ENCODE data around the gene KIFC3.

Gene KIFC3

GRCh38 chr16:57765160-57765728 lies 37.0 kb downstream of the KIFC3 start:
- Histone ChIP-seq H3K4me3 (ENCODE audit: low read length) (no peak overlapping the region), H3K27ac (ENCODE audit: low read length) (no peak overlapping the region), H3K9ac (ENCODE audit: low read depth, low read length) (no peak overlapping the region), H3K36me3 (ENCODE audit: insufficient read depth, low read depth, low read length) (no peaks in the 10 kb centered on the region), H3K4me1 (ENCODE audit: insufficient read depth, low read length) (no peaks in the 10 kb centered on the region), H3K9me3 (ENCODE audit: insufficient read depth, low read depth, low read length) (no peaks in the 10 kb centered on the region), H3K27me3 (ENCODE audit: insufficient read depth, low read length) (no peaks in the 10 kb centered on the region)

- Histone ChIP-seq H3K9ac (ENCODE audit: low read depth, low read length) (no peak overlapping the region), H3K27me3 (ENCODE audit: insufficient read depth, low read length) (no peaks in the 10 kb centered on the region), H3K9me3 (ENCODE audit: insufficient read depth, low read depth, low read length) (no peaks in the 10 kb centered on the region), H3K4me1 (ENCODE audit: insufficient read depth, low read length) (no peaks in the 10 kb centered on the region), H3K36me3 (ENCODE audit: insufficient read depth, low read depth, low read length) (no peaks in the 10 kb centered on the region), H3K27ac (ENCODE audit: low read length) (no peak overlapping the region), H3K4me3 (ENCODE audit: low read length) (no peak overlapping the region)
These were observed 37.7 kb downstream of the KIFC3 start for GRCh38 chr16:57764341-57765159.

- Histone ChIP-seq H3K27ac (ENCODE audit: low read length) (no peak overlapping the region), H3K9me3 (ENCODE audit: insufficient read depth, low read depth, low read length) (no peaks in the 10 kb centered on the region), H3K27me3 (ENCODE audit: insufficient read depth, low read length) (no peaks in the 10 kb centered on the region), H3K4me1 (ENCODE audit: insufficient read depth, low read length) (no peaks in the 10 kb centered on the region), H3K36me3 (ENCODE audit: insufficient read depth, low read depth, low read length) (no peaks in the 10 kb centered on the region), H3K9ac (ENCODE audit: low read depth, low read length) (no peak overlapping the region), H3K4me3 (ENCODE audit: low read length) (no peak overlapping the region)
These were observed 38.3 kb downstream of the KIFC3 start for GRCh38 chr16:57764006-57764340.

- H3K27ac ChIP-seq (ENCODE audit: low read length): no peak overlapping the region
- no peaks in the 10 kb centered on the region for H3K9me3 ChIP-seq (ENCODE audit: insufficient read depth, low read depth, low read length)
- H3K36me3 ChIP-seq (ENCODE audit: insufficient read depth, low read depth, low read length): no peaks in the 10 kb centered on the region
- H3K9ac ChIP-seq (ENCODE audit: low read depth, low read length): no peak overlapping the region
- no peaks in the 10 kb centered on the region for H3K4me1 ChIP-seq (ENCODE audit: insufficient read depth, low read length)
- H3K4me3 ChIP-seq (ENCODE audit: low read length): no peak overlapping the region
- no peaks in the 10 kb centered on the region for H3K27me3 ChIP-seq (ENCODE audit: insufficient read depth, low read length)
These were observed 38.8 kb downstream of the KIFC3 start for GRCh38 chr16:57763285-57764005.

DNA sequence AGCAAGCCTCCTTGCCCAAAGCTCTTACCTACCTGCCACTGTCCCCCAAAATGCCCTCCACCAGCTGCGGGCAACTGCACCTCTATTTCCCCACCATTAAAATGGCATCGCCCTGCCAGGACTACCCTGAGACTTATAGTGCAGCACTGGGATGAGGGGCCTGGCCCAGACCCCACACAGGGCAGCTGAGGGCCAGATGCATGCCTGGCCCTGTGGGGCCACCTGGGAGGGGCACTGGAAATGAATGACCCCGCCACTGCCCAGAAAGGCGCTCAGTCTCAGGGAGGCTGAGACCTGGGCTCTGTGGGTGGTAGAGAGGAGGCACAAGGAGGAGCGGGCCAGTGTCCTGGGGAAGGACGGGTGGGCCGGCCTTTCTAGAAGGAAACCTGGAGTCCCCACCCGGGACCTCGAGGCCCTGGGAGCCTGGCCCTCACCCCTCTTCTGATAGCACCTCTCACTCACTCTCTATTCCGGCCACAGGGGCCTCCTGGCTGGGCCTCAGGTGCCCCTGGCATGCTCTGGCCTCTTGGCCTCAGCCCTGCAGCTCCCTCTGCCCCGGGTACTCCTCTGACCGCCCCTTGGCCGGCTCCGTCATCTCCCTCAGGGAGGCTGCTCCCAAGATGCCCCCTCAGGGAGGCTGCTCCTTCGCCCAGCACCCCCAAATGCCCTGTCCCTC lies 39.8 kb downstream of the KIFC3 start:
- Histone ChIP-seq H3K9me3 (ENCODE audit: insufficient read depth, low read depth, low read length) (no peaks in the 10 kb centered on the region), H3K36me3 (ENCODE audit: insufficient read depth, low read depth, low read length) (no peaks in the 10 kb centered on the region), H3K27me3 (ENCODE audit: insufficient read depth, low read length) (no peaks in the 10 kb centered on the region), H3K4me3 (ENCODE audit: low read length) (no peak overlapping the region), H3K9ac (ENCODE audit: low read depth, low read length) (no peak overlapping the region), H3K27ac (ENCODE audit: low read length) (no peak overlapping the region), H3K4me1 (ENCODE audit: insufficient read depth, low read length) (no peaks in the 10 kb centered on the region)

DNA sequence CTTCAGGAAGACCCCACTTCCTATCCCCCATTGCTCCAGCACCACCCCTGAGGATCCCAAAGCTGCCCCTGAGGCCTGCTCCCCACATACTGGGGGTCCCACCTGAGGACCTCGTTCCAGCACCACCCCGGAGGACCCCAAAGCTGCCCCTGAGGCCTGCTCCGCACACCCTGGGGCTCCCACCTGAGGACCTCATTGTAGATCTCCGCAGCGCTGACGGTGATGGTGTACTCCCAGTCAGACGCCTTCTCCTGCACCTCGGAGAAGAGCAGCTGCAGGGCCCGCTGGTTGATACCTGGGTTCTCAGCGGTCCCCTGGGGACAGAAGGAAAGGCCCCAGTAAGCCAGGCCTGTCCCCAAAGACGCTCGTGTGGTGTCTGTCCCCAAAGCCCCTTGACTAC lies 40.3 kb downstream of the KIFC3 start:
- Histone ChIP-seq H3K27ac (ENCODE audit: low read length) (no peak overlapping the region), H3K4me3 (ENCODE audit: low read length) (no peak overlapping the region), H3K36me3 (ENCODE audit: insufficient read depth, low read depth, low read length) (no peaks in the 10 kb centered on the region), H3K9me3 (ENCODE audit: insufficient read depth, low read depth, low read length) (no peaks in the 10 kb centered on the region), H3K27me3 (ENCODE audit: insufficient read depth, low read length) (no peaks in the 10 kb centered on the region), H3K9ac (ENCODE audit: low read depth, low read length) (no peak overlapping the region), H3K4me1 (ENCODE audit: insufficient read depth, low read length) (no peaks in the 10 kb centered on the region)

GRCh38 chr16:57761301-57761700 lies 41.0 kb downstream of the KIFC3 start:
- H3K9me3 ChIP-seq (ENCODE audit: insufficient read depth, low read depth, low read length): no peaks in the 10 kb centered on the region
- no peak overlapping the region for H3K9ac ChIP-seq (ENCODE audit: low read depth, low read length)
- H3K27ac ChIP-seq (ENCODE audit: low read length): no peak overlapping the region
- H3K36me3 ChIP-seq (ENCODE audit: insufficient read depth, low read depth, low read length): peaks cover 1% of the 10 kb centered on the region; the same call in 1 of the 2 replicates
- H3K4me1 ChIP-seq (ENCODE audit: insufficient read depth, low read length): no peaks in the 10 kb centered on the region
- H3K4me3 ChIP-seq (ENCODE audit: low read length): no peak overlapping the region
- H3K27me3 ChIP-seq (ENCODE audit: insufficient read depth, low read length): no peaks in the 10 kb centered on the region

GRCh38 chr16:57760357-57761160 lies 41.7 kb downstream of the KIFC3 start:
- H3K4me3 ChIP-seq (ENCODE audit: low read length): no peak overlapping the region
- H3K27ac ChIP-seq (ENCODE audit: low read length): no peak overlapping the region
- peaks cover 9% of the 10 kb centered on the region; the same call in 1 of the 2 replicates for H3K36me3 ChIP-seq (ENCODE audit: insufficient read depth, low read depth, low read length)
- H3K4me1 ChIP-seq (ENCODE audit: insufficient read depth, low read length): no peaks in the 10 kb centered on the region
- no peaks in the 10 kb centered on the region for H3K9me3 ChIP-seq (ENCODE audit: insufficient read depth, low read depth, low read length)
- no peaks in the 10 kb centered on the region for H3K27me3 ChIP-seq (ENCODE audit: insufficient read depth, low read length)
- H3K9ac ChIP-seq (ENCODE audit: low read depth, low read length): no peak overlapping the region

GRCh38 chr16:57759541-57760356 lies 42.5 kb downstream of the KIFC3 start:
- H3K9me3 ChIP-seq (ENCODE audit: insufficient read depth, low read depth, low read length): no peaks in the 10 kb centered on the region
- no peak overlapping the region for H3K4me3 ChIP-seq (ENCODE audit: low read length)
- no peaks in the 10 kb centered on the region for H3K4me1 ChIP-seq (ENCODE audit: insufficient read depth, low read length)
- no peaks in the 10 kb centered on the region for H3K27me3 ChIP-seq (ENCODE audit: insufficient read depth, low read length)
- H3K9ac ChIP-seq (ENCODE audit: low read depth, low read length): no peak overlapping the region
- H3K36me3 ChIP-seq (ENCODE audit: insufficient read depth, low read depth, low read length): peaks cover 16% of the 10 kb centered on the region
- H3K27ac ChIP-seq (ENCODE audit: low read length): no peak overlapping the region

GRCh38 chr16:57759131-57759530 lies 43.2 kb downstream of the KIFC3 start:
- no peaks in the 10 kb centered on the region for H3K9me3 ChIP-seq (ENCODE audit: insufficient read depth, low read depth, low read length)
- H3K4me3 ChIP-seq (ENCODE audit: low read length): no peak overlapping the region
- no peak overlapping the region for H3K9ac ChIP-seq (ENCODE audit: low read depth, low read length)
- no peaks in the 10 kb centered on the region for H3K27me3 ChIP-seq (ENCODE audit: insufficient read depth, low read length)
- H3K36me3 ChIP-seq (ENCODE audit: insufficient read depth, low read depth, low read length): peaks cover 16% of the 10 kb centered on the region
- H3K27ac ChIP-seq (ENCODE audit: low read length): no peak overlapping the region
- no peaks in the 10 kb centered on the region for H3K4me1 ChIP-seq (ENCODE audit: insufficient read depth, low read length)
